HL-60 (cell line): ENCODE results near the gene DEGS2.

ENCODE experiments used
- CTCF ChIP-seq: IDR thresholded peaks from one replicate; pipeline ENCODE4 v1.5.1; 2011; ENCODE audit warnings: low read length, control low read depth, inconsistent platforms; ENCODE audit not compliant: insufficient read depth
- SPI1 ChIP-seq: IDR thresholded peaks from 2 replicates; pipeline ENCODE4 v1.6.1; 2012; ENCODE audit warnings: low read depth, mild to moderate bottlenecking, borderline replicate concordance

- TF ChIP-seq CTCF (no peak), SPI1 (no peak)
Observed at GRCh38 chr14:100149851-100150611, 9.4 kb downstream of the DEGS2 start.
